Tibial nerve (tissue), 4 donors: ENCODE measurements around the gene PPP1R3G.

Source experiments
- CTCF ChIP-seq, 5 experiments: fragments of 200-600 bp in 3 of 5; fragments of 450-650 bp in 2 of 5; sonication (generic) in 3 of 5; IDR thresholded peaks; one replicate each; pipeline ENCODE4 v1.5.1; 2016 to 2019; ENCODE audit warnings: antibody characterized with exemption in 5 of 5, mild to moderate bottlenecking in 3 of 5, moderate library complexity in 2 of 5
- EP300 ChIP-seq, 2 donors: sonication (generic); formaldehyde crosslinking; IDR thresholded peaks; one replicate each; pipeline ENCODE4 v1.6.1; 2017; ENCODE audit warnings: antibody characterized with exemption in 2 of 2, mild to moderate bottlenecking in 1 of 2
- POLR2A ChIP-seq, 2 donors: fragments of 450-650 bp; IDR thresholded peaks; one replicate each; pipeline ENCODE4 v1.6.1; 2017; ENCODE audit warnings: antibody characterized with exemption in 2 of 2, mild to moderate bottlenecking in 2 of 2, moderate library complexity in 2 of 2

- no peak for TF ChIP-seq CTCF (IDR thresholded peaks at IDR 0.05)
- TF ChIP-seq POLR2A (IDR thresholded peaks at IDR 0.05), result no peak
- no peak for TF ChIP-seq EP300 (IDR thresholded peaks at IDR 0.05)
Measured at GRCh38 chr6:5053038-5053437, 32.1 kb upstream of the PPP1R3G start.
